GM18873 (cell line): ENCODE data around the gene IL25.
"Not testable (repeated sequence)": the region's sequence is repeated elsewhere in the genome, so short reads cannot be mapped to it uniquely, and the experiment has no call there.

Experiments used
- ATAC-seq: cut with Tn5 transposase; IDR thresholded peaks from one replicate; pipeline ENCODE4 v1.9.1; 2021; ENCODE audit warnings: mild to moderate bottlenecking, moderate library complexity, moderate number of reproducible peaks; ENCODE audit not compliant: unreplicated experiment, low FRiP score

The IL25 gene

GRCh38 chr14:23372509-23372908 lies at the start of gene IL25:
Gene IL25 (plus strand): TSS chr14:23372809.
- no peak for ATAC-seq

GRCh38 chr14:23323838-23324454 lies 48.7 kb upstream of the IL25 start:
- no peak for ATAC-seq

GRCh38 chr14:23324455-23324846 lies 48.2 kb upstream of the IL25 start:
- ATAC-seq, result no peak

DNA sequence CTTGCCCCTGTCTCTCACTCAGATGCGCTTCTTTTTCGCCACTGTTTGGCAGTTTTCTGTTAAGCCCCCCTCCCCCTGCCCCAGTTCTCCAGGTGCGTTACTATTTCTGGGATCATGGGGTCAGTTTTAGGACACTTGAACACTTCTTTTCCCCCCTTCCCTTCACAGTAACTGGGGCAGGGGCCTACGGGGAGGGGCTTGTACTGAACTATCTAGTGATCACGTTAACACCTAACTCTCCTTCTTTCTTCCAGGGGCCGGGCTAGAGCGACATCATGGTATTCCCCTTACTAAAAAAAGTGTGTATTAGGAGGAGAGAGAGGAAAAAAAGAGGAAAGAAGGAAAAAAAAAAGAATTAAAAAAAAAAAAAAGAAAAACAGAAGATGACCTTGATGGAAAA lies 47.6 kb upstream of the IL25 start:
- no peak for ATAC-seq

GRCh38 chr14:23325746-23326145 lies 46.9 kb upstream of the IL25 start:
- not testable (repeated sequence) for ATAC-seq

DNA sequence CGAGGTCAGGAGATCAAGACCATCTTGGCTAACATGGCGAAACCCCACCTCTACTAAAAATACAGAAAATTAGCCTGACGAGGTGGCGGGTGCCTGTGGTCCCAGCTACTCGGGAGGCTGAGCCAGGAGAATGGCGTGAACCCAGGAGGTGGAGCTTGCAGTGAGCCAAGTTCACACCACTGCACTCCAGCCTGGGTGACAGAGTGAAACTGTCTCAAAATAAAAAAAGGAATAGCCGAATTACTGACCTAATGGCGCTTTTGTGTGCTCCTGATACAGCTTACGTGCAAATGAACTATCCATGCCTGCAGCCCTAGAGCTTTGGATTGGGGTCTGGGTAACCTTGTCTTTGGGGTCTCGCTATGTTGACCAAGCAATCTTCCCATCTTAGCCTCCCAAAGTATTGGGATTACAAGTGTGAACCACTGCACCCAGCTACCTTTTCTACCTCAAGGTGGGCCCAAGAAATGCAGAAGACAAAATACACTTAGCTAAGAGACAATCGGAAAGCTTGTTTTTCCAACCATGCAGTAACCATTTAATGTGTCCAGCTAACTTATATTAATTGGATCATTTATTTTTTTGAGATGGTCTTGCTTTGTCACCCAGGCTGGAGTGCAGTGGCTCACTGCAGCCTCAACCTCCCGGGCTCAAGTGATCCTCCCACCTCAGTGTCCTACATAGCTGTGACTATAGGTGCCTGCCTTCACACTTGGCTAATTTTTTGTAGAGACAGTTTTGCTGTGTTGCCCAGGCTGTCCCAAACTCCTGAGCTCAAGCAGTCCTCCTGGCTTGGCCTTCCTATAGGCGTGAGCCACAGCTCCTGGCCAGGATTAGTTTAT lies 45.9 kb upstream of the IL25 start:
- no peak for ATAC-seq

DNA sequence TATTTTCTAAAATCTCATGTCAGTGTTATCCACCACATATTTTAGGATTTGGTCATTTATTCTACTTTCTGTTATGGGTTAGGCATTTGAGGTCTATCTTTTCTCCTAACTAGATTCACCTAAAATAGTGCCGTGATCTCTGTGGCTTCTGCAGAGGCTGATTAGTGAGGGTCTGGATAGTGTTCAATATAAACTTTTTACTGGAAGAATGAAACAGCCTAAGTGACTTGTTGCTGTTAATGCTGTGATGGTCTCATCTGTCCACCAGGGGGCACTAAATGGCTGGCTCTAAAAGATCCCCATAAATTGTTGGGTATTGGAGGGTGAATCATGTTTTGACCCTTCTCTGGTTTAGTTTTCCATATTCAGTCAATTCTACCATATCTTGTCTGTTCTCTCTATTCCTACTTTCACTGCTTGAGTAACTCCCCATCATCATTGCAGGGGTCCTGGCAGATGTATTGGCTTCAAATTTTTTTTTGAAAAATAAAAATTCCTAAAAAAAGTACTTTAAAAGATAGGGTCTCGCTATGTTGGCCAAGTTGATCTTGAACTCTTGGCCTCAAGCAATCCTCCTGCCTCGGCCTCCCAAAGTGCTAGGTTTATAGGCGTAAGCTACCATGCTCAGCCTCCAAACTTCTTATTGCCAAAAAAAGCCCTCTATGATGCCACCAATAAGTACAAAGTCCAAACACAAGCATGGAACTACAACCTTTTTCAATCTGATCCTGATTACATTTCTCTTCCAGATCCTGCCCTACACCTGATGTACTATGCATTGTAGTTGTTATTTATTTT lies 44.5 kb upstream of the IL25 start:
- ATAC-seq, result no peak

- no peak for ATAC-seq
Observed at GRCh38 chr14:23335623-23336022, 37.0 kb upstream of the IL25 start.

- no peak for ATAC-seq
Observed at GRCh38 chr14:23339506-23340268, 32.9 kb upstream of the IL25 start.

DNA sequence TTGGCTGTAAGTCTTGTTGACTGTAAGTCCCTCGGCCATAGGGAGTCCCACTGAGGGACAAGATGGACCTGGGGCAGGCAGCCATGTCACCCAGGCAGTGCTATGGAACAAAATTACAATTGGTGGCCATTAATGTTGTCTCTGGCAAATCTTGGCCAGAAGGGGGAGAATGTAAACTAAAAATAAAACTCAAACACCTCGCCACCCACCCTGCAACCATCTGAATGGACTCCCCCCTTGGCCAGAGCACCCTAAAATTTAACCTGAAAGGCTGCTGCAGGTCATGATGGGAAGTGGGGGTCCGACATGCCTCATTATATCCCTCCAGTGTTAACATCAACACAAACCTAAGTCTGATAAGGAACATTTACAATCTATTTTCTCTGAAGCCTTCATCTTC lies 28.1 kb upstream of the IL25 start:
- no peak for ATAC-seq

DNA sequence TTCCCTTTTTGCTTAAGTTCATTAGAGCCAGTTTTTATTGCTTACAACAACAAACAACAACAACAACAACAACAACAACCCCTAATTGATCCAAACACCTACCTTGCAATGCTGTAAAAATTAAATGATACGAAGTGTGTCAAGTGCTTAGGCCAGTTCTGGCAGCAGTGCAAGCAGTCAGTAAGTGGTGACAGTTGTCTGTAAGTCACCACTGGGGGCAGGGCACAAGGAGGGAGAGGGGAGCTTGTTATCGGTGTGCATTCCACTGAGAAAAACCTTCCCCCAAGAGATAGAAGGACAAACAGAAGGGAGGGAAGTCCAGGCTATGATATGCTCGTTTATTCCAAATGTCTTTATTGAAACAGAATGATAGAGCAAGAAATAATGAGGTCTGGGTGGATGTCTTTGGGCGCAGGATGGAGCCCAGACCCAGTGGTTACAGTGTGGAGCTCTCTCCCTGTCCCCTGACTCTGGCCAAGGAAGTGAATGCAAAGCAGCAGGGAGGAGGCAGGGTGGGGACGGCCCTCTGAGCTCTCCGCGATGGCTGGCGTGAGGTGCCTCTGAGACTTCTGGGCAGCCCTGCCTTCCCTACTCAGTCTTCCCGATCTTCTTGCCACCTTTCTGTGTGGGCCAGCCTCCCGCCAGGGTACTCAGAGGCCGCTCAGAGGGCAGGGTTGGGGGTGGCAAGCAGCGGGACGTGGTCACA lies 26.5 kb upstream of the IL25 start:
- no peak for ATAC-seq

- ATAC-seq, result no peak
Observed at GRCh38 chr14:23346693-23347405, 25.8 kb upstream of the IL25 start.

DNA sequence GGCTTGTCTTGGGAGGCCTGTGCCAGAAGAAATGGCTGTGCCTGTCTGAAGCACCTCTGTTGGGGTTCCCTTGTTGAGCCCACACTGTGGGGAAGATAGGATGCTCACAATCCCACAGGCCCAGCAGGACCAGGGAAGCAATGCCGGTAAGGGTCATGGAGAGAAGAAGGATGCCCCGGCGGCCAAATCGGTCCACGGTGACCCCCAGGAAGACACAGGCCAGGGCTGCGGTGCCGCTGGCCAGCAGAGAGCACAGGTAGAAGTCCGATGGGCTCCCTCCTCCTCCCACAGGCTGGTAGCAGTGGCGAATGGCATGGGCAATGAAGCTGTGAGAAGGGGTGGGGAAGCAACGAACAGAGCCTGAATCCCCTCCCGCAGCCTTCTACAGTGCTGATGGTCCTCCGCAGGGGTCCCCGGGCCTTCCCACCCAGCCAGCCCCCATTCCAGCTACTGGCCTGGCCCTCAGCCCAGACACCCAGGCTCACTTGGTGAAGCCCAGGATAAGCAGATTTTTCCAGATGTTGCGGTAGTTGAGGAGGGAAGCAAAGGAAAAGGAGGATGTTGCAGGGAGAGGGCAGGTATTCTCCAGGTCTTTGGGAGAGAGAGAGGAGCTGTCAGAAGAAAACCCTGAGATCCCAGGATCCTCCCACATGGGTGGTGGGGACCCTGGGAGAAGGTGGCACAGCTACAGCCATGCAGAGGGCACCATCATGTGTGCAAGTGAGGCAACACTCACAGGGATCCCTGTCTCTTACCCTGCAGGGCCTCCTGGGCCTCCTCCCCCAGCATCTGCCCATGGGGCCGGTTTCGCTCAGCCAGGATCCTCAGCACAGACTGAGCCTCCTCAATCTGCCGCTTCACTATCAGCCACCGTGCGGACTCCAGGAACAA lies 25.0 kb upstream of the IL25 start:
- no peak for ATAC-seq

GRCh38 chr14:23348297-23348655 lies 24.3 kb upstream of the IL25 start:
- ATAC-seq, result no peak

DNA sequence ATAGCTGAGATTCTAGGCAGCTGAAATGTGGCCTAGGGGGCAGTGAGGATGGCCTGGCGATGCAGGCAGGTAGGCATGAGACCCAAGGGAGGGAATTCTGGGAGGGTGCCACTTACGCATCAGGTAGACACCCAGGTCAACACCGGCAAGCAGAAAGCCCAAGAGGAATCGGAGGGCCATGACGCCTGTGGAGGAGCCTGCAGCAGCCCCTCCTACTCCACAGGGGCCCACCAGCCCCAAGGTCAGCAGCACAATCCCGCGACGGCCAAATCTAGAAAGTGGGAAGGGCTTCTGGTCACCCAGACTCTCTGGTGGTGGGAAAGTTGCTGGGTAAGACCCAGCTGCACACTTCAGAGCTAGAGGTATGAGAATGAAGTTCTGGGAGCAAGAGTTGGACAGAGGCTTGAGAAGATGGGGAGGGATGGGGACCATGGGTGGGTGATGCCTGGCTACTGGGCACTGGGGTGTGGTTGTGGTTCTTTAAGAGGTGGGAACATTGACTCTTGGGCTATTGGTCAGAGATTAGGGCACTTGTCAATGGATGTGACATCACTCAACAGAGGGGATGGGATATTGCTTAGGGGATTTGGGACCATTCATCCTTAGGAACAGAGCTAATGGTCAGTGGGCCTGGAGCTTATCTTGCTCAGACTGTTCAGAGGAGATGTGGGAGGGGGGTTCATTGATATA lies 23.3 kb upstream of the IL25 start:
- no peak for ATAC-seq

GRCh38 chr14:23351681-23352505 lies 20.7 kb upstream of the IL25 start:
- ATAC-seq, result no peak
